Amniotic epithelial cell (primary cell): ENCODE data around the gene NDUFS3.
A peak's percentile ranks its signal among the peaks of the same experiment; 100 is the strongest.
"Not testable (repeated sequence)": the region's sequence is repeated elsewhere in the genome, so short reads cannot be mapped to it uniquely, and the experiment has no call there.

Experiments
- DNase-seq: peaks from one replicate; pipeline ENCODE4 v3.0.0-alpha.2; 2010; ENCODE audit warnings: low read depth

Gene NDUFS3

DNA sequence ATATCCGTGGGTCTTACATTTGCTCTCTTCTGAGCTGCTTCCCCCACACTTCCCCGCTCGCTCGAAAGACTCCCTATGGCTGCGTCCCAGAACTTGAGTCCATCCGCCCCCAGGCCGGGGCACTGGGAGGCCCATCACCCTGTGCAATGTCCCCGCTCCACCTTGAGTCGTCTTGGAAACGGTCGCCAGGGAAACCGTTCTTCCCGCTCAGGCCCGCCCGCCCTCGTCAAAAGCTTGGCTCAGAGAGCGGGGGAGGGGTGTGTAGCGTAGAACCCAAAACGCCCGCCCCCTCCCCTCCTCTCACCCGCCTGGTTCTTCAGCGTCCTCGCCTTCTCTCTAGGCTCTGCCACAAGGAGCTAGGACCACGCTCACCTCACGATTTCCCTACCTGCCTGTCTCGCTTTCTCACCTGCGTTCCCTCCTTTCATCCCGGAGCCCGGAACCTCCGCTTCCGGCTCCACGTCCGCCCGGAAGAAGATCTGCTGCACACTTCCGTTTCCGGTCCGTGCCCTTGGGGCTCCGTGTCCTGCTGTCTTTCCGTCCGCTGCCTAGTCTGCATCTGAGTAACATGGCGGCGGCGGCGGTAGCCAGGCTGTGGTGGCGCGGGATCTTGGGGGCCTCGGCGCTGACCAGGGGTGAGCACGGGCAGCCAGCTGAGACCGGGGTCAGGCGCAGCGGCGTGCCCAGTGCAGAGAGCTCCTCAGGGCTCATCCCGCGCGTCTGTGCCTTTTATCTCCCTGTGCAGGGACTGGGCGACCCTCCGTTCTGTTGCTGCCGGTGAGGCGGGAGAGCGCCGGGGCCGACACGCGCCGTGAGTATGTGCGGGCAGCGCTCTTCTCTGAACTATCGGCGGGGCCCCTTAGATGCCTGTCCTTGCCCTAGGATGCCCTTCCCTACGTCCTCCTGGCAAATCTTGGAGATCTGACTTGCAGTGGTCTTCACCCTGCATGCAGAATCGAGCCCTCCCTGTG lies at the start of gene NDUFS3, which contains the start of gene KBTBD4:
TSS of gene NDUFS3 (plus strand) at position 551 of the 971 bp plus-strand sequence. CDS start at position 569, 18 bp downstream.
TSS of gene KBTBD4 (minus strand) at position 447 of the 971 bp plus-strand sequence. CDS start at position 428, 19 bp downstream.
- peak; percentile 83 for DNase-seq

DNA sequence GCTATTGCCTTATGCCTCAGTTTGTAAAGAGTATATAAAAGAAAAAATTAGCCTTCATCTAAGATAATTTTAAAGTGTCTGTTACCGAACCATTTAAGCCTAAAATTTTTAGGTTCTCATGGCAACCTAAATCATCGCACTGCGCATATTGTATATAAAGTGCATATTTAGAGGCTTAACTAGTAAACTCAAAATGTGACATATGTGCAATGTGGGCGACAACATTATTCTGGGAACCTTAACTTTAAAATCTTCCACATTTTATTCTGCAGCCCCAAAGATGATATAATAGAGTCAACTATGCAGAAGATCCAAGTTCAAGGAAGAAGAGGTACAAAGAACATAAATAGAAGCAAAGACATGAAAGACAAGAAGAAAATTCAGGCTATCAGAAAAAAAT lies 48.9 kb upstream of the NDUFS3 start:
- DNase-seq: no peak

DNA sequence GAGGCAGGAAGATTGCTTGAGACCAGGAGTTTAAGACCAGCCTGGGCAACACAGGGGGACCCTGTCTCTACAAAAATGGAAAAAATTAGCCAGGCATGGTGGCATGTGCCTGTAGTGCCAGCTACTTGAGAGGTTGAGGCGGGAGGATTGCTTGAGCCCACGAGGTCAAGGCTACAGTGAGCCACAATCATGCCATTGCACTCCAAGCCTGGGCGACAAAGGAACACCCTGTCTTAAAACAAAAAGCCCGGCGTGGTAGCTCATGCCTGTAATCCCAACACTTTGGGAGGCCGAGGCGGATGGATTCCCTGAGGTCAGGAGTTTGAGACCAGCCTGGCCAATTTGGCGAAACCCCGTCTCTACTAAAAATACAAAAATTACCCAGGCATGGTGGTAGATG lies 48.2 kb upstream of the NDUFS3 start:
- DNase-seq: not testable (repeated sequence)

DNA sequence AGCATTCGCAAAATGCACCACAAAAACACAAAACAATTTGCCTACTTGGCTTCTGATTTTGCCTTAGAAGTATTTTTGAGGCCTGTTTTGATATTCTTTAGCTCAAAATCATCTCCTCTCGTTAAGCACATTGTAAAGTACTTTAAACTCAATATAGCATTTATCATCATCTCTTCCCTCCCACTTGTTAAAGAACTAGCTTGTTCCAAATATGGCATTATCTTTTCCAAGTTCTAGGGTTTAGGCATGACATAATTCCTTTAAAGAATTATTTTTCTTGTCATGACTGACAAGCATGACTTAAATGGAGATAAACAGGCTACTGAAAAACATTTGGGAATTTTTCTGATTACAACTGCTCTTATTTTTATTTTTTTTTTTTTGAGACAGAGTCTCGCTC lies 47.2 kb upstream of the NDUFS3 start:
- DNase-seq: peak; percentile 44

DNA sequence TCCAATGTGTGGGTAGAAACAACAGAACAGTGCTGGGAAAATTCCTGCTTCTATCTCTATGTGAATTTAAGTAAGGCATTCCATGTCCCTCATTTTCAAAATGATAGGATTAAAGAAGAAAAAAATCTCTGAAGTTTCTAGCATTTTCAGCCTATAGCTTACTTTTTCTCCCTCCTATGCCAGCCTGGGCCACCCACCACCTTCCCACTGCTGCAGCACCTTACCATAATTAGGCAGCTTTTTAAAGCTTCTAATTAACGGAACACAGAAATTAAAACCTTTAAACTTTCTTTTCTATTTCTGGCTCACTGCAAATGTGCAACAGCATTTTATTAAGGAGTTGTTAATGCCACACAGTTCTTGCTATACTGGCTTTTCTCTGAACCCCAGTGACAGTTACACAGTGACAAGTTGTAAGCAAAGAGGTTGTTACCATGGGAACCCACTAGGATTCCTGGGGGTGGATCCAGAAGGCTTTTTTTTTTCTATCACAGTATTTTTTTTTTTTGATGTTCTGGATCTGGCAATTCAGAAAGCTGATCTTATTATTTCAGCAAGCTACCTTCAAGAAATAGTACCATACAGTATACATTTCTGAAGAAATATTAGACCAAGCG lies 46.2 kb upstream of the NDUFS3 start:
- peak; percentile 42 for DNase-seq

DNA sequence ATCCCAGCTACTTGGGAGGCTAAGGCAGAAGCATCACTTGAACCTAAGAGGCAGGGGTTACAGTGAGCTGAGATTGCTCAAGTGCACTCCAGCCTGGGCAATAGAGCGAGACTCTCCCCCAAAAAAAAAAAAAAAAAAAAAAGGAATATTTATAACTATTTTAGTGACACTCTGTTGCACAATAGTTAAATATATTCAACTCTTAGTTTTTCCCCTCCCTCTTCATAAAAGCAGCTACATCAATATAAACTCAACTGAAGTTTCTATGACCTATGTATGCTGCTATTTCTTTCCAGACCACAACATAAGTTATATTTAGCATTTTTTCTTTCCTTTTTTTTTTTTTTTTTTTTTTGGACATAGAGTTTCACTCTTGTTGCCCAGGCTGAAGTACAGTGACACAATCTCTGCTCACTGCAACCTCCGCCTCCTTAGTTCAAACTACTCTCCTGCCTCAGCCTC lies 45.2 kb upstream of the NDUFS3 start:
- DNase-seq: peak; percentile 86

DNA sequence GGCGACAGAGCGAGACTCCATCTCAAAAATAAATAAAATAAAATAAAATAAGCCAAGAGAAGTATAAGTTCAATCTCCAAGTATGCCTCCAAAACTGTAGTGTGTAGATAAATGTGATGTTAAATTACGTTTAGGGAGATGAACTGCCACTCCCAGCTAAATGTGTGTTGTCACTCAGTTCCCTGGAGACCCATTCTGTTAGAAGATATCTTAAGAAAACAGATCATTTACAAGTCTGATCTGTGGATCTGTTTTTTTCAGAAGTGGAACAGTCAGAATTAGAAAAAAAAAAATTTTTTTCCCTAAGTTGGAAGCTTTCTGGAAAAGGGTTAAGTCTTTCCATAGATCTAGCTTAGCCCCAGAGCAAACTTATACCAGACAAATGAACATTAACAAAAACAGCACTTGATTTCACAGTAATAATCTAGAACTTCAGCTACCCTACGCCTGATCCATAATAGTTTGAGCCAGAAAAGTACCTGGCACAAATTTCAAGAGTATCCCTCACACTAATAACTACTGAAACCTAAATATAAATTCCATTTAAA lies 44.1 kb upstream of the NDUFS3 start:
- no peak for DNase-seq

DNA sequence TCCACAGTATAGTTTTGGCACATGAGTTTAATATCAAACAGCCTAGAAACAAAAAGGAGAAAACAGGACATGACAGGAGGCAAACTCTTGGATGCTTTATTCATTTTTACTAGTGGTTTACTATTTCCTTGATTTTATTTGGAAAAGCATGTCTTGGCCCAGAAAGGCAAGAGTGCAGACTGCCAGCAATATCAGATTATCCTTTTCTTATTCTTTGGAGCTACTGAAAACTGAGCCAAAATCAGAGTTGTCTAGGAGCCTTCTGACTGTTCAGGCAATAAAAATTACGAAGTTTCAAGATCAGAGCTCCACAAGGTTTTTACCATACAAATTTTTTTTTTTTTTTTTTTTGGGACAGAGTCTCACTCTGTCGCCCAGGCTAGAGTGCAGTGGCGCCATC lies 42.0 kb upstream of the NDUFS3 start:
- DNase-seq: no peak

DNA sequence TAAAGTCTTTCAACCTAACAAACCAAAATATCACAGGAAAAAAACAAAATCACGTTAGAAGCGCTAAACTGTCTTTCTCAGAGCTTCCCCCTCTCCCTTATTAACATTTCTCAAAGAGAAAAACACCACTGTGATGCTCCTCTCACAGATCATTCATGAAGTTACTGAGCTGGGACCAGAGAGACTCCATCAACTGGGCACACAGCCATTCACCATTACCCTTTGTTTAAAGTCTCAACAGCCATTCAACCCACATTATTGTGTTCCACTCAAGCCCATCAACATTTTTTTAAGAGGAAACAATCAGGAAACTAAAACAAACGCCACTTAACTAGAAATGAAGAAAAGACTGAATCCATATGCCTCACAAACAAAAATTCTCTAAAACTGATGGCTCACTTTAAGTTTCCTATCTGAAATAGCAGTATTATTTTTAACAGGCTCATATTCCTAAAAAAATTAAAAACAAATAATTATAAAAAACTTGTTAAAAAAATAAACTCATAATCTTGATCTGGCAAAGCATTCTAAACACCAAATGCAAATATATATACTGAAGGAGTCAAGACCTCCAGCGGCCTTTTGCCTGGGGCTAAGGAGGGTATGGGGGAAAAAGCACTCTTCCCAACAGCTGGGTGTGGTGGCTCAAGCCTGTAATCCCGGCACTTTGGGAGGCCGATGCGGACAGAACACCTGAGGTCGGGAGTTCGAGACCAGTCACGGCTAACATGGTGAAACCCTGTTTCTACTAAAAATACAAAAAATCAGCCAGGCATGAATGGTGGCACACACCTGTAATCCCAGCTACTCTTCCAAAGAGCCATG lies 39.9 kb upstream of the NDUFS3 start:
- DNase-seq: no peak

DNA sequence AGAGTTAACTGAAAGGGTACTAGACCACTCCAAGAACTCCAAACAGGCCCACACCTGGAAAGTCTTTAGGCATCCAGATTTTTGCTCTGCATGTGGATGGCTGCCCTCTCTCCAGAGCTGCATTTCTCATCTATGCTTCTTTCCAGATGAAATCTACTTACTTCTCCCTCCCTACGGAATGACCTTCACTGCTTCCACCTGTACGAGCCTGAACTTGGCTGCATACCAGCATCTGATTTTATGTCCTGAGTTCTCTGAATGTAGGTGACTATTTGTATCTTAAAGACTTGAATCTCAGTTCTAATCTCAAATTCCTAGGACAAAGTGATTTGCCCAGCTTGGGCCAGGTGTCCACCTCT lies 39.2 kb upstream of the NDUFS3 start:
- DNase-seq: no peak

DNA sequence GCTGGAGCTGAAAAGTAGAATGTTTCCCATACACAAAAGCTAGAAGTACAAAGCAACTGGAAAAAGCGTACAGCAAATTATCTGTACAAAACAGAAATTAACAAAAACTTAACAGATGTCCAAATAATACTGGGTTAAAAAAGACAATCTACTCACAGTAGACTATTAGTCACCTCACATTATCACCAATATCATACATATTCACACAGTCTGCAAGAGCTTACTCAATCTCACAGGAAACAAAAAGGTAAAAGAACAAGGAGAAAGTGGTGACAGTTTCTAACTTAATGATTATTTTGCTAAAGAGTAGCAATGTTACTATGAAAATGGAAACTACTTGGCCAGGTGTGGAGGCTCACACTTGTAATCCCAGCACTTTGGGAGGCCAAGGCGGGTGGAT lies 37.8 kb upstream of the NDUFS3 start:
- no peak for DNase-seq

DNA sequence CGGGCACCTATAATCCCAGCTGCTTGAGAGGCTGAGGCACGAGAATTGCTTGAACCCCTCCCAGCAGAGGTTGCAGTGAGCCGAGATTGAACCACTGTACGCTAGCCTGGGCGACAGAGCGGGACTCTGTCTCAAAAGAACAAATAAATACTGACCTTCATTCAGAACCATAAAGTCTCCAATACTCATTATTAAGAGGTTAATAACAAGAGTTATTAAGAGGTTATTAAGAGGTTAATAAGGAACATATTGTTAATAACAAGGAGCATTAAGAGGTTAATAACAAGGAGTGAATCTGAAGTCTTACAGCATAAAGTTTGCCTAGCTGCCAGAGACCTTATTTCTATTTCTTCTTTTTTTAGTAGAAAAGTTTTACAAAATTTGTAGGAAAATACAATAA lies 33.6 kb upstream of the NDUFS3 start:
- no peak for DNase-seq

DNA sequence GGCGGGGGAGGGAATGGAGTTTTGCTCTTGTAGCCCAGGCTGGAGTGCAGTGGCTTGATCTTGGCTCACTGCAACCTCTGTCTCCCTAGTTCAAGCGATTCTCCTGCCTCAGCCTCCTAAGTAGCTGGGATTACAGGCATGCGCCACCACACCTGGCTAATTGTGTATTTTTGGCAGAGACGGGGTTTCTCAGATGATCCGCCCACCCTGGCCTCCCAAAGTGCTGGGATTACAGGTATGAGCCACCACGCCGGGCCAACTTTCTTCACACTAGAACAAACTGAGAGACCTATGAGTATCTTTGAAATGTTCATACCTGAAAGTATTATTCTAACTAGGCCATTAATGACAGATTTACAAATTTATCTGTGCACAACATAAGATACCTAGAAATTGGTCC lies 32.6 kb upstream of the NDUFS3 start:
- DNase-seq: not testable (repeated sequence)

DNA sequence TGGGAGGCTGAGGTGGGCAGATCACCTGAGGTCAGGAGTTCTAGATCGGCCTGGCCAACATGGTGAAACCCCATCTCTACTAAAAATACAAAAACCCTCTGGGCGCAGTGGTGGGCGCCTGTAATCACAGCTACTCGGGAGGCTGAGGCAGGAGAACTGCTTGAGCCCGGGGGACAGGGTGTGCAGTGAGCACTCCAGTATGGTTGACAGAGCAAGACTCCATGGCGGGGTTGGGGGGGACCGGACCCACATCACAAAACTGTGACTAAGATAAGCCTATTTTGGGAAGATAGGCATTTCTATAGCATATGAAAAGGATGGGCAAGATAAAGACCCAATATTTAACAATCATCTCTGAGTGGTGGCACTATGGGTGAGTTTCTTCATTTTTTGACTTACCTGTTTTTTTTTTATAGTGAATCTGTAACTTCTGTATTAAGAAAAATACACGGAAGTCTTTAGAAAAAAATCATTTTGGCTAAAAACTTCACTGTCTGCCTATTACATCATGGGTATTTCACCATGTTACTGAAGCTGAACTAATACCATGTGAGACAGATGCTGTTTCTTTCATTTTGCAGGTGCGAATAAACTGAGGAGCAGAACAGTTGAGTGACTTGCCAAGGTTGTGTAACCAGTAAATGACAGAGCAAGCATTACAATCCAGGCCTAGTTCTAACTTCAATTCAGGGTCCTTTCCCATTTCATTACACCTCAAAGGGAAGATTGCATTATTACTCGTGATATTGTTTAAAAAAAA lies 28.4 kb upstream of the NDUFS3 start:
- peak; percentile 28 for DNase-seq

DNA sequence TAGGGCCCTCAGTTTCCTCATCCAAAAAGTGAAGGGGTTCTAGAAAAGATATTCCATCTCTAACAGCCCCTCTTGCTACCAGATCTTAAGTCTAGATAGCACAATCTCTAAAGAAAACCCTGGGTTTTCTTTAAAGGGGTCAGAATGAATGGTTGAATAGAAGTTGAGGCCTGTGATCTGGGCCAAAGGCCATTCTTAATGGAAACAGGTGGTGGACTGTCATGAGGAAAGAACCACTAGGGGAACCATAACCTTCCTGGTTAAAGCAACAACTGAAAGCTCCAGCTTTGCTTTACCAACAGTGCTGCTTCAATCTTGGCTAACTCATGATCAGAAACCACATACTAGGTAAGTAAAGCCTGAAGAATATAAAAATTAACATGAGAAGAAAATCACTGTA lies 27.8 kb upstream of the NDUFS3 start:
- DNase-seq: peak; percentile 36

DNA sequence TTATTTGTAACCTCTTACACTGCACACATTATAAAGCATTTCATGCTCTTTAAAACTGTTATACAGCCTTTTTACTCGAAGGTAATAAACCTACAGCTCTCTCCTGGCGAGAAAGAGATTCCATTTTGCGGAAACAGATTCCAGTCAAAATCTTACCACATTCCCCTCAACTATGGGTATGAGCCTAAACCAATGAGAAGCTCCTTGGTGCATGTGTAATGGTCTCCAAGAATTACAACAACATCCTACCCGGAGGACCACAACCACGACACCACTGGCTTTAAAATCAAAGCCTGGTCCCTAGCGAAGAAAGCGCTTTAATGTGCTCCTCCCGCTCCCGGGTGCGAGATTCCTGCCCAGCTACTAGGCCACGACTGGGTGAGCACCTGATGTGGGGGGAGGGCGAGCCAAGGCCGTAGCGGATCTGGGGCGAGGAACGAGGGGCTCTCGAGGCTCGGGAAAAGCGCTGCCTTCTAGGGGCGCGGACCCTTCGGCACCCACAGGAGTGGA lies 26.8 kb upstream of the NDUFS3 start:
- peak; percentile 65 for DNase-seq

DNA sequence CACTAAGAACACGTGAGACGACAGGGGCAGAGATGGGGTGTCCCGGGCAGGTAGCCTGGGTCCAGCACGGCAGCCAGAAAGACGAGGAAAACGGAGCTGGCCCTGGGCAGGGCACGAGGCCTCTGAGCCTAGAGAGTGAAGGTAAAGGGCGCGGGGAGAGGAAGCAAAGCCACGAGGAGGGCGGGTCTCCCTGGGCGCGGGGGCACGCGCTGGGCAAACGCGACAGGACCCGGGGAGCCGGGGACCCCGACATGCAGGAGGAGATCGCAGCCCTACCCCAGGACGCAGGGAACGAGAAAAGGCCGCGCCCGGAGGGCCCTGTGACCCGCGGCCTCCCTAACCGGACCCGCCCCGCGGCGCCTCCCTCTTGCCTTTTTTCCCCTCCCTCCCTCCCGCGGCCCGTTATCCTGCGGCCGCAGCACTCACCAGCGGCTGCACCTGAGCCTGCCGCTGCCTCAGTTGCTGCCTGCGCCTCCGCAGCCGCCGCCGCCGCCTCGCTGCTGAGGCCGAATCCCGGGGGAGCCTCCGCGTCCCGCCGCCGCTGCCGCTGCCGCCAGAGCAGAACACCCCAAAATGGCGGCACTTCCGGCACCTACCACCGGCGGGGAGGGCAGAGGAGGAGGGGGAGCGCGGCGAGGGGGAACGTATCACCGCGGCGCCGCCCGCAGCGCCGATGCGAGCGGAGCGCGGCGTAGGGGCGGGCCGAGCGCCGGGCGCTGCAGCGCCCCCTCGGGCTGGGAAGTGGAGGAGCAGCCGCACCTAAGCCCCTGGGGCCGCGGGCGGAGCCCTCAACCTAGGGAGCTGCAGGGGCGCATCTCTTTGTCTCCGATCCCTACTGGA lies 26.1 kb upstream of the NDUFS3 start, which contains the start of gene CELF1:
TSS of gene CELF1 (minus strand) at position 567 of the 840 bp plus-strand sequence. CDS start 53,609 bp downstream, outside the sequence.
- peak; percentile 80 for DNase-seq

DNA sequence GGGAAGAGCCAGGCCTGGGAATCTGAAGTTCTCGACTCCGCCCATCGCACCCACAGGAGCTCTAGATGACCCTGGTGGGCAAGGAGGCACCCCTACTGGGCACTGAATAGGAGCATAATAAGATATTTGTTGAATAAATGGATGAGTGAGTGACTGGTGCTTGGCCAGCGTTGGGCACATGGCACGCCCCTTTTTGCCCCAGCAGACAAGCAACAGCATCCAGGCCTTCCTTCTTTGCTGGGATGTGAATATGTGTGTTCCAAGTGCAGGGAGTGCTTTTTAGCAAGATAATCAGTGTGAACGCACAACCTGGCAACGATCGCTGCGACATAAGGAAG lies 25.5 kb upstream of the NDUFS3 start:
- DNase-seq: peak; percentile 37

DNA sequence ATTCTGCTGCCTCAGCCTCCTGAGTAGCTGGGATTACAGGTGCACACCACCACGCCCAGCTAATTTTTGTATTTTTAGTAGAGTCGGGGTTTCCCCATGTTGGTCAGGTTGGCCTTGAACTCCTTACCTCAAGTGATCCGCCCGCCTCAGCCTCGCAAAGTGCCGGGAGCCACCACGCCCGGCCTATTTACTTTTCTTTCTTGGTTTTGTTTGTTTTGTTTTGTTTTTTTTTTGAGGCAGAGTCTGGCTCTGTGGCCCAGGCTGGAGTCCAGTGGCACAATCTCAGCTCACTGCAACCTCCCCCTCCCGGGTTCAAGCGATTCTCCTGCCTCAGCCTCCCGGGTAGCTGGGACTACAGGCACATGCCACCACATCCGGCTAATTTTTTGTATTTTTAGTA lies 21.9 kb upstream of the NDUFS3 start:
- not testable (repeated sequence) for DNase-seq

DNA sequence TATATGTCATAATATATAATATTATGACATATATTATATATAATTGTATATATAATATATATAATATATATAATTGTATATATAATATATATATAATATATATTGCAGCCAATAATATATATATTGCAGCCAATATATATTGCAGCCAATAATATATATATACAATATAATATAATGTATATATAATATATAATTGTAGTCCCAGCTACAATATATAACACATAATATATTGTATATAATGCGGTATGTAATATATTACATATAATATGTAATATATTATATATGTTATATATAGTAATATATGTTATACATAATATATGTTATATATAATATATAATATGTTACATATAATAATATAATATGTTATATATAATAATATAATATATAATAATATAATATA lies 20.2 kb upstream of the NDUFS3 start:
- DNase-seq: no peak
